HepG2 (cell line): Measurements from ENCODE around the gene MRPL28. TPM values are rescaled to one million over a fixed set of nuclear protein-coding genes. Genes with fewer than 3 reads are reported as not detected.

Experiments used
- ATAC-seq: fragments of 200-7000 bp; cut with Tn5 transposase; 3 replicates; pipeline ENCODE4 v1.9.1; 2020; ENCODE audit warnings: mild to moderate bottlenecking, moderate library complexity
- BruUV-seq: library from RNA; stranded (reverse); fragments of 400-500 nt; replicated peaks from 2 replicates; lab custom pipeline; 2021; lab: Mats Ljungman, UMichigan
- CTCF ChIA-PET: fragments of 300-600 bp; formaldehyde crosslinking; extraction: SDS; loops from one replicate; lab custom pipeline; 2021; ENCODE audit warnings: low total read pairs, inconsistent platforms, low intra/inter-chr PET ratio; lab: Yijun Ruan, JAX
- POLR2A ChIA-PET: fragments of 350-600 bp; sonication (Branson Sonifier 250); formaldehyde crosslinking; loops from one replicate; lab custom pipeline; 2020; ENCODE audit warnings: antibody characterized with exemption, inconsistent platforms; lab: Yijun Ruan, JAX
- DNase-seq: peaks from one replicate; pipeline ENCODE4 v3.0.0-alpha.2; 2015; ENCODE audit warnings: low spot score
- FAIRE-seq: peaks from 3 replicates; lab custom pipeline; 2011; peaks lifted over from hg19 to GRCh38; lab: Jason Lieb, UNC
- H2AFZ ChIP-seq: one replicate; pipeline ENCODE4 v1.6.1; 2011; ENCODE audit warnings: low read length, inconsistent platforms
- H3K27ac ChIP-seq: fragments of 300-600 bp; 3 replicates; pipeline ENCODE4 v1.8.0; 2011; ENCODE audit warnings: mixed run types, mild to moderate bottlenecking, mixed read lengths, low read length, inconsistent platforms; ENCODE audit not compliant: insufficient read depth; ENCODE audit errors: extremely low read length
- H3K27me3 ChIP-seq, 2 experiments: fragments of 200-600 bp in 1 of 2; 2 replicates in 1 of 2; 3 replicates in 1 of 2; pipeline versions ENCODE4 v1.6.0 to v1.8.0; 2011; ENCODE audit warnings: low read length in 2 of 2, mild to moderate bottlenecking in 2 of 2, moderate library complexity in 2 of 2, inconsistent platforms in 1 of 2; ENCODE audit not compliant: insufficient read depth in 2 of 2, control insufficient read depth in 1 of 2
- H3K36me3 ChIP-seq, 2 experiments: fragments of 200-600 bp in 1 of 2; replicated peaks in 1 of 2; 2 replicates in 1 of 2; 3 replicates in 1 of 2; pipeline versions ENCODE4 v1.5.1 to v1.8.0; 2011; ENCODE audit warnings: low read length in 2 of 2, inconsistent platforms in 1 of 2; ENCODE audit not compliant: insufficient read depth in 2 of 2, control insufficient read depth in 1 of 2
- H3K4me1 ChIP-seq: 2 replicates; pipeline ENCODE4 v1.5.1; 2012; ENCODE audit warnings: low read length, inconsistent platforms; ENCODE audit not compliant: insufficient read depth
- H3K4me2 ChIP-seq: 2 replicates; pipeline ENCODE4 v1.6.0; 2011; ENCODE audit warnings: low read depth, low read length, inconsistent platforms
- H3K4me3 ChIP-seq, 3 experiments: fragments of 200-600 bp in 1 of 3; sonication (generic), shearing (Covaris generic) in 1 of 3; replicated peaks in 1 of 3; 2 replicates each; pipeline ENCODE4 v1.5.1; 2011 to 2016; ENCODE audit warnings: low read length in 3 of 3, inconsistent platforms in 2 of 3, low read depth in 2 of 3, mild to moderate bottlenecking in 2 of 3, control low read depth in 1 of 3, mixed read lengths in 1 of 3; ENCODE audit not compliant: insufficient read depth in 1 of 3
- H3K79me2 ChIP-seq: one replicate; pipeline ENCODE4 v1.6.1; 2011; ENCODE audit warnings: low read length, inconsistent platforms; ENCODE audit not compliant: insufficient read depth
- H3K9ac ChIP-seq: 2 replicates; pipeline ENCODE4 v1.6.0; 2011; ENCODE audit warnings: mild to moderate bottlenecking, low read depth, low read length, inconsistent platforms; ENCODE audit not compliant: insufficient read depth
- H3K9me3 ChIP-seq: 2 replicates; pipeline ENCODE4 v1.5.1; 2012; ENCODE audit warnings: mild to moderate bottlenecking, low read length
- H4K20me1 ChIP-seq: 2 replicates; pipeline ENCODE4 v1.6.0; 2011; ENCODE audit warnings: inconsistent platforms, mild to moderate bottlenecking, low read length, moderate library complexity; ENCODE audit not compliant: insufficient read depth
- ATF7-NPFF ChIP-seq: sonication (generic); formaldehyde crosslinking; IDR thresholded peaks from 2 replicates; pipeline ENCODE4 v1.8.1; 2023; ENCODE audit warnings: mild to moderate bottlenecking, low read depth, missing genetic modification reagents, moderate library complexity
- BORCS8-MEF2B ChIP-seq: sonication (generic); formaldehyde crosslinking; IDR thresholded peaks from 2 replicates; pipeline ENCODE4 v1.8.0; 2022; ENCODE audit warnings: mild to moderate bottlenecking, missing genetic modification reagents
- BRCA1 ChIP-seq: sonication (generic); formaldehyde crosslinking; IDR thresholded peaks from 2 replicates; pipeline ENCODE4 v1.4.0; 2020; ENCODE audit warnings: missing genetic modification reagents
- CBX1 ChIP-seq: IDR thresholded peaks from one replicate; pipeline ENCODE4 v1.6.1; 2016; ENCODE audit warnings: antibody characterized with exemption, low read depth
- CENPX ChIP-seq: sonication (generic); formaldehyde crosslinking; IDR thresholded peaks from 2 replicates; pipeline ENCODE4 v1.9.0; 2021; ENCODE audit warnings: mild to moderate bottlenecking, missing genetic modification reagents, moderate library complexity
- FOXJ3 ChIP-seq: sonication (generic); formaldehyde crosslinking; IDR thresholded peaks from 2 replicates; pipeline ENCODE4 v1.4.0; 2020; ENCODE audit warnings: missing genetic modification reagents, mild to moderate bottlenecking, borderline replicate concordance
- FOXO4 ChIP-seq: sonication (generic); formaldehyde crosslinking; conservative IDR thresholded peaks from 2 replicates; pipeline ENCODE4 v1.8.1; 2023; ENCODE audit warnings: missing genetic modification reagents
- GTF3A ChIP-seq: sonication (generic); formaldehyde crosslinking; conservative IDR thresholded peaks from 2 replicates; pipeline ENCODE4 v1.4.0; 2020; ENCODE audit warnings: mild to moderate bottlenecking, missing genetic modification reagents
- JUND ChIP-seq: sonication (generic); formaldehyde crosslinking; IDR thresholded peaks from 2 replicates; pipeline ENCODE4 v1.8.0; 2022; ENCODE audit warnings: mild to moderate bottlenecking, missing genetic modification reagents
- KAT8 ChIP-seq: IDR thresholded peaks from 2 replicates; pipeline ENCODE4 v1.6.1; 2016; ENCODE audit warnings: missing genetic modification reagents, missing compliant biosample characterization
- SIX1 ChIP-seq: sonication (generic); formaldehyde crosslinking; IDR thresholded peaks from 2 replicates; pipeline ENCODE4 v1.4.0; 2020; ENCODE audit warnings: missing genetic modification reagents, borderline replicate concordance
- SMARCC2 ChIP-seq: fragments of 450-650 bp; IDR thresholded peaks from 2 replicates; pipeline ENCODE4 v1.6.1; 2017; ENCODE audit warnings: antibody characterized with exemption, mild to moderate bottlenecking
- TOPORS ChIP-seq: sonication (generic); formaldehyde crosslinking; IDR thresholded peaks from 2 replicates; pipeline ENCODE4 v1.8.0; 2023; ENCODE audit warnings: mild to moderate bottlenecking, missing genetic modification reagents
- ZBTB3 ChIP-seq: sonication (generic); formaldehyde crosslinking; IDR thresholded peaks from 2 replicates; pipeline ENCODE4 v1.4.0; 2020; ENCODE audit warnings: low read depth, mild to moderate bottlenecking, moderate library complexity, missing genetic modification reagents, borderline replicate concordance
- ZNF232 ChIP-seq: sonication (generic); formaldehyde crosslinking; IDR thresholded peaks from 2 replicates; pipeline ENCODE4 v1.4.0; 2020; ENCODE audit warnings: missing genetic modification reagents, borderline replicate concordance
- ZNF276 ChIP-seq: sonication (generic); formaldehyde crosslinking; IDR thresholded peaks from 2 replicates; pipeline ENCODE4 v1.4.0; 2020; ENCODE audit warnings: mild to moderate bottlenecking, low read depth, missing genetic modification reagents
- ZNF678 ChIP-seq: sonication (generic); formaldehyde crosslinking; IDR thresholded peaks from 2 replicates; pipeline ENCODE4 v1.4.0; 2020; ENCODE audit warnings: mild to moderate bottlenecking, missing genetic modification reagents
- WGBS: methylation state at CpG from one replicate; pipeline ENCODE4 v1.1.6; 2017; ENCODE audit warnings: low lambda C conversion rate; 5-methylcytosine and 5-hydroxymethylcytosine counted together
- in situ Hi-C: cut with HindIII; loops from 2 replicates; pipeline ENCODE4 v1.10.0; 2017; ENCODE audit warnings: low pct_unique_long_range_greater_than_20kb; ENCODE audit not compliant: extremely low pct_ligation_motif_present
- intact Hi-C: fragments of 100-400 bp; cut with micrococcal nuclease; formaldehyde crosslinking; loops from one replicate; pipeline ENCODE4 v1.10.0; 2022; ENCODE audit not compliant: unreplicated experiment
- polyA plus RNA-seq, 8 experiments: library from polyadenylated mRNA; depleted of rRNA in 3 of 8; stranded (reverse) in 7 of 8; unstranded in 1 of 8; fragments of >200 nt; fragmentation: Illumina TruSeq in 4 of 8; extraction: Trizol in 4 of 8; gene quantifications; 2 replicates each; pipeline versions ENCODE4 v1.2.1 to v1.2.3, GENCODE V29; 2011 to 2016; ENCODE audit warnings: low read depth in 4 of 8, missing spikeins in 1 of 8, mixed read lengths in 1 of 8; ENCODE audit not compliant: insufficient read depth in 1 of 8
- total RNA-seq, 5 experiments: library from RNA; depleted of rRNA; stranded (reverse); fragments of >200 nt; fragmentation: Illumina TruSeq; extraction: Trizol; gene quantifications; 2 replicates each; pipeline ENCODE4 v1.2.3, GENCODE V29; 2016; ENCODE audit warnings: low read depth in 1 of 5
- TF ChIP-seq, protein P1 (sequence below): sonication (generic); formaldehyde crosslinking; IDR thresholded peaks from 2 replicates; pipeline ENCODE4 v1.9.0; 2021; ENCODE audit warnings: missing genetic modification reagents, mild to moderate bottlenecking, borderline replicate concordance

Gene MRPL28
- total and polyA plus RNA-seq, 2 of the 13 experiments (the other 11 are each of a cell fraction or from before 2014, with no cell fraction given), result 114 to 135 TPM

DNA sequence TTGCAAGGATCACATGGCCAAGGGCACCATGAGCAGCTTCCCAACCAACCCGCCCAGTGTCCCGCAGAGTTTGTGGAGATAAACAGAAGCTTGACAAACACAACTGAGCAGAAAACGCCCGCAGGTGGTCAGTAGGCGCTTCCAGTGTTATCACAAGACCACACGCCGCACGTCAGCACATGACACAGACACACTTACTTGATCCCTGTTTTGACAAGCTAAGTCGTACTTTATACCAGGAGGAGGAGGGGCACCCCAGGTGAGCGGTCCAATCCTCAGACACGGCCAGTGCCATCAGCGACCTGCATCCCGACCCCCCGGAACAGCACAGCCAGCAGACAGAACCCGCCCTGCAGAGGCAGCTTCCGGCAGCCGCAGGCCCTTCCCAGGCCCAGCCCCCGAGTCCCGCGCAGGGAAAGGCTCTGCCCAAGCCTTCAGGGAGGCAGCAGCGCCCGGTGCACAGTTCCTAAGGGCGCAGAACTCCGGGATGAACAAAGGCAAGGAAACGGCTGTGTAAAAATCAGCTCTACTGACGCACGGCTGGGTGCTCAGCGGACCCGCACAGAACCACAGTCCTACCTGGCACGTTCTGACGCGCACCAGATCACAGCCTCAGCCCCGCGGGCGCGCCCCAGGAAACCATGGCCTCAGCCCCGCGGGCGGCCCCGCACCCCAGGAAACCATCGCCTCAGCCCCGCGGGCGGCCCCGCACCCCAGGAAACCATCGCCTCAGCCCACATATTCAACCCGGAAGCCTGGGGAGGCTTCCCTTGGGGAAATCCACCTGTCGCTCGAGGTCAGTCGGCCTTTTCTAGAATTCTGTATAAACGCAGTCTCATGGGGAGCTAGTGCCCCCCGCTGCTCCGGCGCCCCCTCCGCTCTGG lies 45.6 kb downstream of the MRPL28 start:
- ATAC-seq, result no peak; the same call in 2 of the 3 replicates
- peaks cover 9% of the 10 kb centered on the region for H3K4me1 ChIP-seq
- no peaks in the 10 kb centered on the region for H3K27me3 ChIP-seq
- no peak overlapping the region for H3K9ac ChIP-seq
- no peak overlapping the region for H3K27ac ChIP-seq
- CTCF ChIA-PET, result no interaction called here
- H3K4me2 ChIP-seq, result no peak overlapping the region
- FAIRE-seq, result no peak
- in situ Hi-C loops (no loop called here), intact Hi-C loops (no loop called here)
- no peaks in the 10 kb centered on the region for H3K9me3 ChIP-seq
- peaks cover 68% of the 10 kb centered on the region for H3K79me2 ChIP-seq
- H3K36me3 ChIP-seq, result peaks cover 5 to 29% of the 10 kb centered on the region in 2 experiments; a peak in 4 of 5 replicates
- no peak overlapping the region for H3K4me3 ChIP-seq
- POLR2A ChIA-PET, result no interaction called here
- 96% methylated on average over 41 of the region's 55 CpGs for WGBS
- H2AFZ ChIP-seq, result no peak overlapping the region
- H4K20me1 ChIP-seq, result peaks cover 38% of the 10 kb centered on the region; the same call in 1 of the 2 replicates
- no TSS peak for BruUV-seq
- DNase-seq, result no peak
- no peak for TF ChIP-seq FOXJ3 (CRISPR knock-in tag)
- TF ChIP-seq, protein P1, sequence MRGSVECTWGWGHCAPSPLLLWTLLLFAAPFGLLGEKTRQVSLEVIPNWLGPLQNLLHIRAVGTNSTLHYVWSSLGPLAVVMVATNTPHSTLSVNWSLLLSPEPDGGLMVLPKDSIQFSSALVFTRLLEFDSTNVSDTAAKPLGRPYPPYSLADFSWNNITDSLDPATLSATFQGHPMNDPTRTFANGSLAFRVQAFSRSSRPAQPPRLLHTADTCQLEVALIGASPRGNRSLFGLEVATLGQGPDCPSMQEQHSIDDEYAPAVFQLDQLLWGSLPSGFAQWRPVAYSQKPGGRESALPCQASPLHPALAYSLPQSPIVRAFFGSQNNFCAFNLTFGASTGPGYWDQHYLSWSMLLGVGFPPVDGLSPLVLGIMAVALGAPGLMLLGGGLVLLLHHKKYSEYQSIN (CRISPR knock-in tag), result no peak
- no peak for TF ChIP-seq TOPORS (CRISPR knock-in tag)
- TF ChIP-seq CENPX (CRISPR knock-in tag), result no peak
- TF ChIP-seq ATF7-NPFF, result no peak
- no peak for TF ChIP-seq ZBTB3
- no peak for TF ChIP-seq SIX1 (CRISPR knock-in tag)
- no peak for TF ChIP-seq BORCS8-MEF2B (CRISPR knock-in tag)
- TF ChIP-seq ZNF276 (CRISPR knock-in tag), result no peak
- no peak for TF ChIP-seq SMARCC2
- TF ChIP-seq GTF3A (CRISPR knock-in tag), result no peak
- no peak for TF ChIP-seq FOXO4 (CRISPR knock-in tag)
- TF ChIP-seq ZNF232 (CRISPR knock-in tag), result no peak
- TF ChIP-seq KAT8 (CRISPR knock-in tag), result no peak
- TF ChIP-seq BRCA1 (CRISPR knock-in tag), result no peak
- no peak for TF ChIP-seq CBX1
- no peak for TF ChIP-seq ZNF678
- no peak for TF ChIP-seq JUND (CRISPR knock-in tag)
